ENCODE measurements around the gene DYNC1I1.

Gene DYNC1I1

GRCh38 chr7:96055717-96056116, 283.4 kb downstream of the DYNC1I1 start:
- Histone ChIP-seq H3K9ac (ENCODE audit: insufficient read length, low read depth) (no peak overlapping the region), H3K9me3 (ENCODE audit: insufficient read depth, low read length) (no peaks in the 10 kb centered on the region), H3K27me3 (ENCODE audit: insufficient read depth, insufficient read length) (no peaks in the 10 kb centered on the region), H3K36me3 (ENCODE audit: insufficient read depth, insufficient read length, low read length) (no peaks in the 10 kb centered on the region), H3K4me3 (ENCODE audit: insufficient read length, low read depth) (no peak overlapping the region), H3K4me1 (ENCODE audit: insufficient read depth, insufficient read length) (no peaks in the 10 kb centered on the region)
- no peak for DNase-seq (ENCODE audit: low read depth, low spot score)
- TF ChIP-seq ZNF274 (IDR thresholded peaks at IDR 0.05; ENCODE audit: low read depth, low read length): no peak
- TF ChIP-seq SUZ12 (IDR thresholded peaks at IDR 0.05; ENCODE audit: extremely low read depth, insufficient read depth, insufficient read length): no peak
- TF ChIP-seq YY1 (IDR thresholded peaks at IDR 0.05; ENCODE audit: insufficient read depth, insufficient read length): no peak

- Histone ChIP-seq H3K36me3 (ENCODE audit: insufficient read depth, insufficient read length, low read length) (no peaks in the 10 kb centered on the region), H3K9ac (ENCODE audit: insufficient read length, low read depth) (no peak overlapping the region), H3K4me3 (ENCODE audit: insufficient read length, low read depth) (no peak overlapping the region), H3K27me3 (ENCODE audit: insufficient read depth, insufficient read length) (no peaks in the 10 kb centered on the region), H3K9me3 (ENCODE audit: insufficient read depth, low read length) (no peaks in the 10 kb centered on the region), H3K4me1 (ENCODE audit: insufficient read depth, insufficient read length) (no peaks in the 10 kb centered on the region)
- TF ChIP-seq ZNF274 (IDR thresholded peaks at IDR 0.05; ENCODE audit: low read depth, low read length): no peak
- no peak for TF ChIP-seq SUZ12 (IDR thresholded peaks at IDR 0.05; ENCODE audit: extremely low read depth, insufficient read depth, insufficient read length)
- TF ChIP-seq YY1 (IDR thresholded peaks at IDR 0.05; ENCODE audit: insufficient read depth, insufficient read length): no peak
- DNase-seq (ENCODE audit: low read depth, low spot score): no peak
Measured at GRCh38 chr7:96059075-96059474, 286.7 kb downstream of the DYNC1I1 start.

GRCh38 chr7:96061009-96061408, 288.7 kb downstream of the DYNC1I1 start:
- H3K9ac ChIP-seq (ENCODE audit: insufficient read length, low read depth): no peak overlapping the region
- no peaks in the 10 kb centered on the region for H3K9me3 ChIP-seq (ENCODE audit: insufficient read depth, low read length)
- DNase-seq (ENCODE audit: low read depth, low spot score): no peak
- no peak overlapping the region for H3K4me3 ChIP-seq (ENCODE audit: insufficient read length, low read depth)
- no peak for TF ChIP-seq ZNF274 (IDR thresholded peaks at IDR 0.05; ENCODE audit: low read depth, low read length)
- no peak for TF ChIP-seq SUZ12 (IDR thresholded peaks at IDR 0.05; ENCODE audit: extremely low read depth, insufficient read depth, insufficient read length)
- no peak for TF ChIP-seq YY1 (IDR thresholded peaks at IDR 0.05; ENCODE audit: insufficient read depth, insufficient read length)
- H3K27me3 ChIP-seq (ENCODE audit: insufficient read depth, insufficient read length): no peaks in the 10 kb centered on the region
- no peaks in the 10 kb centered on the region for H3K36me3 ChIP-seq (ENCODE audit: insufficient read depth, insufficient read length, low read length)
- no peaks in the 10 kb centered on the region for H3K4me1 ChIP-seq (ENCODE audit: insufficient read depth, insufficient read length)

GRCh38 chr7:96061844-96062243, 289.5 kb downstream of the DYNC1I1 start:
- Histone ChIP-seq H3K9ac (ENCODE audit: insufficient read length, low read depth) (no peak overlapping the region), H3K4me3 (ENCODE audit: insufficient read length, low read depth) (no peak overlapping the region), H3K9me3 (ENCODE audit: insufficient read depth, low read length) (no peaks in the 10 kb centered on the region), H3K4me1 (ENCODE audit: insufficient read depth, insufficient read length) (no peaks in the 10 kb centered on the region), H3K27me3 (ENCODE audit: insufficient read depth, insufficient read length) (no peaks in the 10 kb centered on the region), H3K36me3 (ENCODE audit: insufficient read depth, insufficient read length, low read length) (no peaks in the 10 kb centered on the region)
- DNase-seq (ENCODE audit: low read depth, low spot score): no peak
- TF ChIP-seq ZNF274 (IDR thresholded peaks at IDR 0.05; ENCODE audit: low read depth, low read length) (no peak), SUZ12 (IDR thresholded peaks at IDR 0.05; ENCODE audit: extremely low read depth, insufficient read depth, insufficient read length) (no peak), YY1 (IDR thresholded peaks at IDR 0.05; ENCODE audit: insufficient read depth, insufficient read length) (no peak)

GRCh38 chr7:96067321-96067720, 295.0 kb downstream of the DYNC1I1 start:
- Histone ChIP-seq H3K36me3 (ENCODE audit: insufficient read depth, insufficient read length, low read length) (no peaks in the 10 kb centered on the region), H3K4me3 (ENCODE audit: insufficient read length, low read depth) (no peak overlapping the region), H3K4me1 (ENCODE audit: insufficient read depth, insufficient read length) (no peaks in the 10 kb centered on the region), H3K9me3 (ENCODE audit: insufficient read depth, low read length) (no peaks in the 10 kb centered on the region), H3K27me3 (ENCODE audit: insufficient read depth, insufficient read length) (no peaks in the 10 kb centered on the region), H3K9ac (ENCODE audit: insufficient read length, low read depth) (no peak overlapping the region)
- no peak for TF ChIP-seq ZNF274 (IDR thresholded peaks at IDR 0.05; ENCODE audit: low read depth, low read length)
- no peak for DNase-seq (ENCODE audit: low read depth, low spot score)

GRCh38 chr7:96069401-96069800, 297.0 kb downstream of the DYNC1I1 start:
- no peak for DNase-seq (ENCODE audit: low read depth, low spot score)
- no peaks in the 10 kb centered on the region for H3K27me3 ChIP-seq (ENCODE audit: insufficient read depth, insufficient read length)
- H3K4me3 ChIP-seq (ENCODE audit: insufficient read length, low read depth): no peak overlapping the region
- TF ChIP-seq SUZ12 (IDR thresholded peaks at IDR 0.05; ENCODE audit: extremely low read depth, insufficient read depth, insufficient read length) (no peak), YY1 (IDR thresholded peaks at IDR 0.05; ENCODE audit: insufficient read depth, insufficient read length) (no peak), ZNF274 (IDR thresholded peaks at IDR 0.05; ENCODE audit: low read depth, low read length) (no peak)
- no peaks in the 10 kb centered on the region for H3K4me1 ChIP-seq (ENCODE audit: insufficient read depth, insufficient read length)
- H3K36me3 ChIP-seq (ENCODE audit: insufficient read depth, insufficient read length, low read length): no peaks in the 10 kb centered on the region
- H3K9ac ChIP-seq (ENCODE audit: insufficient read length, low read depth): no peak overlapping the region
- no peaks in the 10 kb centered on the region for H3K9me3 ChIP-seq (ENCODE audit: insufficient read depth, low read length)

GRCh38 chr7:96074871-96075270, 302.5 kb downstream of the DYNC1I1 start:
- H3K9me3 ChIP-seq (ENCODE audit: insufficient read depth, low read length): no peaks in the 10 kb centered on the region
- no peaks in the 10 kb centered on the region for H3K36me3 ChIP-seq (ENCODE audit: insufficient read depth, insufficient read length, low read length)
- H3K4me3 ChIP-seq (ENCODE audit: insufficient read length, low read depth): no peak overlapping the region
- no peaks in the 10 kb centered on the region for H3K4me1 ChIP-seq (ENCODE audit: insufficient read depth, insufficient read length)
- TF ChIP-seq ZNF274 (IDR thresholded peaks at IDR 0.05; ENCODE audit: low read depth, low read length) (no peak), YY1 (IDR thresholded peaks at IDR 0.05; ENCODE audit: insufficient read depth, insufficient read length) (no peak), SUZ12 (IDR thresholded peaks at IDR 0.05; ENCODE audit: extremely low read depth, insufficient read depth, insufficient read length) (no peak)
- DNase-seq (ENCODE audit: low read depth, low spot score): no peak
- no peaks in the 10 kb centered on the region for H3K27me3 ChIP-seq (ENCODE audit: insufficient read depth, insufficient read length)
- no peak overlapping the region for H3K9ac ChIP-seq (ENCODE audit: insufficient read length, low read depth)
